ENCODE measurements around the gene RYR2. TPM values are rescaled to one million over a fixed set of nuclear protein-coding genes. Genes with fewer than 3 reads are reported as not detected.

RYR2 gene
- total and polyA plus RNA-seq, 2 of the 8 experiments (the other 6 are each of a cell fraction or from before 2014, with no cell fraction given) = 1.3 to 4.4 TPM

DNA sequence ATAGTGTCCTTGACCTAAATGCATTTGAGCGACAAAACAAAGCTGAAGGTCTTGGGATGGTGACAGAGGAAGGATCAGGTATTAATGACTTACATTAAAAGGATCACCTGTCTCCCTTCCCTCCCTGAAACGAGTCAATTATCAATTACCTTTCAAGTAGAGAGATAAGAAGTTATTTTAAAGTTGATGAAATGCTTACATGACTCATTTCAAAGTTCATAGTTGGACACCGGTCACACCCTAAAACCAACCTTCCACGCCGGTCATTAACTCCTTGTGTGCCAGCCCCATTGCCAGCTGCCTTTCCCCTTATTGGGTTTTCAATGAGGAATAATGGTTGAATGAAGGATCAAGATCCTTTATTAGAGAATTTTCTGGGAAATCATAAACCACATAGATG, 719.0 kb downstream of the RYR2 start (continued):
- TF ChIP-seq RNF2 (IDR thresholded peaks at IDR 0.05; ENCODE audit: borderline replicate concordance, low read depth, low read length, missing control alignments, poor library complexity, severe bottlenecking) = no peak
- no peak for TF ChIP-seq HDAC6 (IDR thresholded peaks at IDR 0.05; ENCODE audit: low read depth, low read length)
- no peak for TF ChIP-seq SIN3A (conservative IDR thresholded peaks at IDR 0.05 in 1 of 2, IDR thresholded peaks at IDR 0.05 in 1 of 2; ENCODE audit: low read depth in 1 of 2, low read length in 2 of 2)
- TF ChIP-seq SP2 (IDR thresholded peaks at IDR 0.05; ENCODE audit: low read length) = no peak
- no peak for TF ChIP-seq EP300 (IDR thresholded peaks at IDR 0.05; ENCODE audit: borderline replicate concordance in 1 of 2, low read depth in 2 of 2, low read length in 2 of 2)
- TF ChIP-seq TEAD4 (IDR thresholded peaks at IDR 0.05; ENCODE audit: low read depth, low read length) = no peak
- TF ChIP-seq, protein P1, sequence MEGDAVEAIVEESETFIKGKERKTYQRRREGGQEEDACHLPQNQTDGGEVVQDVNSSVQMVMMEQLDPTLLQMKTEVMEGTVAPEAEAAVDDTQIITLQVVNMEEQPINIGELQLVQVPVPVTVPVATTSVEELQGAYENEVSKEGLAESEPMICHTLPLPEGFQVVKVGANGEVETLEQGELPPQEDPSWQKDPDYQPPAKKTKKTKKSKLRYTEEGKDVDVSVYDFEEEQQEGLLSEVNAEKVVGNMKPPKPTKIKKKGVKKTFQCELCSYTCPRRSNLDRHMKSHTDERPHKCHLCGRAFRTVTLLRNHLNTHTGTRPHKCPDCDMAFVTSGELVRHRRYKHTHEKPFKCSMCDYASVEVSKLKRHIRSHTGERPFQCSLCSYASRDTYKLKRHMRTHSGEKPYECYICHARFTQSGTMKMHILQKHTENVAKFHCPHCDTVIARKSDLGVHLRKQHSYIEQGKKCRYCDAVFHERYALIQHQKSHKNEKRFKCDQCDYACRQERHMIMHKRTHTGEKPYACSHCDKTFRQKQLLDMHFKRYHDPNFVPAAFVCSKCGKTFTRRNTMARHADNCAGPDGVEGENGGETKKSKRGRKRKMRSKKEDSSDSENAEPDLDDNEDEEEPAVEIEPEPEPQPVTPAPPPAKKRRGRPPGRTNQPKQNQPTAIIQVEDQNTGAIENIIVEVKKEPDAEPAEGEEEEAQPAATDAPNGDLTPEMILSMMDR (IDR thresholded peaks at IDR 0.05; ENCODE audit: control extremely low read depth in 1 of 3, insufficient read depth in 1 of 3, low read depth in 1 of 3, low read length in 3 of 3) = no peak
